Measurements from ENCODE around the gene CITED1.

DNA sequence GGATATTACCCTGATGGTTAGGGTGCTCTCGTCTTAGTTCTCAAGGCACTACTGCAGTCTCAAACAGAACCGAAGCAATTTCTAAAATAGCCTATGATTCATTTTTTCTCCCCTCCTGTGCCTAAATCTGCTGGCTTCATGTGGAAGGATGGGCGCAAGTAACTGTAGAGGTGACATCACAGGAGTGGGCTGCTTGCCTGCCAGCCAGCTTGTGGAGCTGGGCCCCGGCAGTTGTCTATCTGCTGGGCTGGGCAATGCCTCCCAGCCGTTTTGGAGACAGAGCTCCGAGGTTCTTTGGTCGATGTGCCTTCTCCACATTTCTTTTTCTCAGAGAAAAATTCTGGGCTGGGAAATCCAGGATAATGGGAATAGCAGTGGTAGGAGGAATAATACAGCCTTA lies 34.3 kb upstream of the CITED1 start:
- no peak for TF ChIP-seq EP300 (IDR thresholded peaks at IDR 0.05)
- TF ChIP-seq, protein P1, sequence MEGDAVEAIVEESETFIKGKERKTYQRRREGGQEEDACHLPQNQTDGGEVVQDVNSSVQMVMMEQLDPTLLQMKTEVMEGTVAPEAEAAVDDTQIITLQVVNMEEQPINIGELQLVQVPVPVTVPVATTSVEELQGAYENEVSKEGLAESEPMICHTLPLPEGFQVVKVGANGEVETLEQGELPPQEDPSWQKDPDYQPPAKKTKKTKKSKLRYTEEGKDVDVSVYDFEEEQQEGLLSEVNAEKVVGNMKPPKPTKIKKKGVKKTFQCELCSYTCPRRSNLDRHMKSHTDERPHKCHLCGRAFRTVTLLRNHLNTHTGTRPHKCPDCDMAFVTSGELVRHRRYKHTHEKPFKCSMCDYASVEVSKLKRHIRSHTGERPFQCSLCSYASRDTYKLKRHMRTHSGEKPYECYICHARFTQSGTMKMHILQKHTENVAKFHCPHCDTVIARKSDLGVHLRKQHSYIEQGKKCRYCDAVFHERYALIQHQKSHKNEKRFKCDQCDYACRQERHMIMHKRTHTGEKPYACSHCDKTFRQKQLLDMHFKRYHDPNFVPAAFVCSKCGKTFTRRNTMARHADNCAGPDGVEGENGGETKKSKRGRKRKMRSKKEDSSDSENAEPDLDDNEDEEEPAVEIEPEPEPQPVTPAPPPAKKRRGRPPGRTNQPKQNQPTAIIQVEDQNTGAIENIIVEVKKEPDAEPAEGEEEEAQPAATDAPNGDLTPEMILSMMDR (IDR thresholded peaks at IDR 0.05) = no peak
